Activated naive CD4-positive, alpha-beta T cell treated with anti-CD3 and anti-CD28 coated beads, Interleukin-2, amount 50 U/mL, for 72 hours (primary cell): Measurements from ENCODE around the gene RGS11. TPM values are rescaled to one million over a fixed set of nuclear protein-coding genes. Genes with fewer than 3 reads are reported as not detected.
"Not testable (repeated sequence)": the region's sequence is repeated elsewhere in the genome, so short reads cannot be mapped to it uniquely, and the experiment has no call there.

Experiments used
- ATAC-seq, 2 donors: fragments of 150-1000 bp; cut with Tn5 transposase; 2 replicates each; pipeline ENCODE4 v1.10.0; 2021; ENCODE audit warnings: mild to moderate bottlenecking in 2 of 2, moderate library complexity in 2 of 2
- DNase-seq, 2 donors: peaks; one replicate each; pipeline ENCODE4 v3.0.0; 2021 to 2022; ENCODE audit warnings: low spot score in 2 of 2
- H3K27ac Mint-ChIP-seq, 2 donors: one replicate each; pipeline ENCODE4 v1.8.0; 2022; ENCODE audit warnings: mild to moderate bottlenecking in 2 of 2, mixed read lengths in 2 of 2
- H3K36me3 Mint-ChIP-seq, 2 donors: one replicate each; pipeline ENCODE4 v1.8.0; 2022; ENCODE audit warnings: mixed read lengths in 2 of 2
- H3K9me3 Mint-ChIP-seq, 2 donors: one replicate each; pipeline ENCODE4 v1.8.0; 2022; ENCODE audit warnings: mixed read lengths in 2 of 2
- total RNA-seq, 2 donors: library from RNA; stranded (reverse); gene quantifications; one replicate each; pipeline ENCODE4 v1.2.3, GENCODE V29; 2022

RGS11 gene
- total RNA-seq, 2 donors from 2014 or later, result 0.14 TPM; not detected in 1

DNA sequence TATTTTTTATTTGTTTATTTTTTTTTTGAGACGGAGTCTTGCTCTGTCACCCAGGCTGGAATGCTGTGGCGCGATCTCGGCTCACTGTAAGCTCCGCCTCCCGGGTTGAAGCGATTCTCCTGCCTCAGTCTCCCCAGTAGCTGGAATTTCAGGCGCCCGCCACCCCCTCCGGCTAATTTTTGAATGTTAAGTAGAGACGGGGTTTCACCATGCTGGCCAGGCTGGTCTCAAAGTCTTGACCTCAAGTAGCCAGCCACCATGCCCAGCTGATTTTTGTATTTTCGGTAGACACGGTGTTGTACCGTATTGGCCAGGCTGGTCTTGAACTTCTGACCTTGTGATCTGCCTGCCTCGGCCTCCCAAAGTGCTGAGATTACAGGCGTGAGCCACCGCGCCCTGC is 45.4 kb downstream of the RGS11 start:
- not testable (repeated sequence) for H3K27ac Mint-ChIP-seq, ATAC-seq, DNase-seq, H3K9me3 Mint-ChIP-seq
- H3K36me3 Mint-ChIP-seq, result peaks cover 12 to 13% of the 10 kb centered on the region in 2 donors

DNA sequence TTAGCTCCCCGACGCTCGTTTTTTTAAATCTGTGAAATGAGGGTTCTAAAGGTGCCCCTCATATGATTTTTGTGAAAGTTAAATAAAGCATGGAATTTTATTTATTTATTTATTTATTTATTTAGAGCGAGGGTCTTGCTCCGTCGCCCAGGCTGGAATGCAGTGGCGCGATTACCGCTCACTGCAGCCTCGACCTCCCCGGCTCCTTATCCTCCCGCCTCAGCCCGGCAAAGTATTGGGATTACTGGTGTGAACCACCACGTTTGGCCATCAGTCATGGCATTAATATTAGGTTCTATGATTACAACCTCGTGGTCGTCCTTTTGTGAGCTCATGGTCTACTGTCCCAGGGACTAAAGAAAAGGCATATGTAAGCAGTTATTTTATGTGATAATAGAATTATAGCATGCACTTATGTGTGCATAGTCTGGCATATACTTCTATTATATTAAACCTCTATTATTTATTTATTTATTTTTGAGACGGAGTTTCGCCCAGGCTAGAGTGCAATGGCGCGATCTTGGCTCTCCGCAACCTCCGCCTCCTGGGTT is 45.9 kb downstream of the RGS11 start:
- Mint-ChIP-seq H3K36me3 (peaks cover 8 to 12% of the 10 kb centered on the region in 2 donors), H3K27ac (peak overlapping the region in 1 of 2 donors; percentile 93), H3K9me3 (no peaks in the 10 kb centered on the region)
- DNase-seq (no peak), ATAC-seq (no peak)

DNA sequence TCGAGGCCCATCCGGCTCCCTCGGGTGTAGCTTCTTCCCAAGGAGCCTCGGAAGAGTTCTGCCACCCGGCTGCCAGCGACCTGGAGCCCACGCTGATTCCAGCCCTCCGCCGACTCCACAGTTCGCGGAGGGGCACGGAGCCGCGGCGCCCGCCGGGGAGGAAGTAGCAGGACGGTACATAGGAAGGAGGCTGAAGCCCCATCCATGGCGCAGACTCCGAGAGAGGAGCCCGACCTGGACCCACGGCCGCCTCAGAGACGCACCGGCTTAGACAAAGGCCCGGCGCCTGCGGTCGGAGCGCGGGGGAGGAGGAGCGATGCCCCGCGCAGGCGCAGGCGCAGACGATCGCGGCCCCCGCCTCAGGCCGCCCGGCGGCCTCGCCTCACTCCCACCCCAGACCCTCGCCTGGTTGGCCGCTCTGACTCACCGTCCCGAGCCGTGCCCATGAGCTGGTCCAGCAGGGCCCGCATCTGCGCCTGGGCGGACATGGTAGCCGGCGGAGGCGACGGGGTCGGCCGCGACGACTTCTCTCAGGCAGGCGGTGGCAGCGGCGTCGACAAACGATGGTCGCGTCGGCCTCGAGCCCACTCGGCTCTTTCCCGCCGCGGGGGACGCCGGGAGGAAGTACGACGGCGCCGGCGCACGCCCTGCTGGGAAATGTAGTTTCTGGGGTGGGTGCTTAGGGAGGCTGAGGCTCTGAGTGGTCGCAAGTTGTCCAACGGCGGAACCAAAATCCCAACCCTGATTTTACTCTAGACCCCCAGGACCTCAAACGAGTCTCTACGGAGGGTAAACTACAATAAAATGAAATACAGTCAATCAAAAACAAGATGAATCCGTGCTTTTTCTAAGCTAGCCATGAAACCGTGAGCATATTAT is 46.7 kb downstream of the RGS11 start, which contains the start of gene LUC7L:
LUC7L (minus strand) TSS at position 598 of the 879 bp plus-strand sequence; CDS start at position 488, 110 bp downstream.
- peaks cover 8 to 12% of the 10 kb centered on the region in 2 donors for H3K36me3 Mint-ChIP-seq
- H3K9me3 Mint-ChIP-seq, result no peaks in the 10 kb centered on the region
- H3K27ac Mint-ChIP-seq, result peak within 1 kb of the TSS; percentile 93 to 94
- DNase-seq (peak; percentile 88 to 90), ATAC-seq (peak; percentile 90 to 95)

DNA sequence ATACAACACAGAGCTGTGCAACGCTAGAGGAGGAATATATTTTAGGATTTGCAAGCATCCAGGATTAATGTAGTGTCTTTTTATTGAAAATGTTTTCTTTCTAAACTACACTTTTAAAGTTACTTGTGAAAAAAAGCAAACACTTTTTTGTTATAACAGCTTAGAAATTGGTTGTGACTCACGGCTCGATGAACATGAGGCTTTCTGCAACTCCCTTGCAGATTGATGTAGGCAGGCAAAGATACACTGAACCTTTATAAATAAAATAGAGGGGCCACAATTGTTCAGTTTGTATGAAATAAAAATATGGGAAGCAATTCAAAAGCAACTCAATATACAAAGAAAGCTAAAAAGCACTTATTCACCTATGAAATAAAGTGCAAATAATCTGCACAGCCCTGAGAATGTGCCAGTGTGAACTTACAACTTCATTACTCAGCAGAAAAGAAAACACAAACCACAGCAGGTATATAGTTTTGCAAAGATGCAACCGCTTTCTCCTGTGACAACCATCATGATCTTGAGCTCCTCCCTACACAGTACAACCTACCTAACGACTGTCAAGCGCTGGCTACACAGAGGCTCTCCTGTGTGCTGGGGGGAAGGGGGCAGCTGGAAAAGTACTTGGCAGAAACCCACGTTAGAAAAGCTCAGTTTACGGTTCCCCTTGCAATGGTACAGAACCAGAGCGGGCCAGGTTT is 47.4 kb downstream of the RGS11 start:
- H3K36me3 Mint-ChIP-seq, result peaks cover 8 to 12% of the 10 kb centered on the region in 2 donors
- peak; percentile 21 to 31 for ATAC-seq
- H3K27ac Mint-ChIP-seq, result peak overlapping the region; percentile 93 to 94
- DNase-seq, result no peak
- H3K9me3 Mint-ChIP-seq, result no peaks in the 10 kb centered on the region

DNA sequence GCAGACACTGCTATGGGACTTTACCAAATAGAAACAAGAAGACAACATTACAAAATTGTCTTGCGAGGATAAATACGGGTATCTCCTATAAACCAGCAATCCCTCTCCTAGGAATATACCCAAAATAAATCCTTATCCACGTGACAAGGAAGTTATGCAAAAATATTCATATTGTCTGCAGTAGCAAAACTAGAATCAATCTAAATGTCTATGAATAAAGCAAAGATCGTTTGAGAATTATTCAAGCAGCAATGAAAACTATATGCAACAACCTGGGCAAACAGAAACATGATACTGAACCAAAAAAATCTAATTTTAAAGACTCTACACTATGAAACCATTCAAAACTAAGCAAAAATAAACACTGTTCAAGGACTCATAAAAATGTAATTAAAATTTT is 55.7 kb downstream of the RGS11 start:
- no peaks in the 10 kb centered on the region for H3K36me3 Mint-ChIP-seq
- no peaks in the 10 kb centered on the region for H3K9me3 Mint-ChIP-seq
- ATAC-seq, result no peak
- H3K27ac Mint-ChIP-seq, result peak overlapping the region in 1 of 2 donors; percentile 47
- no peak for DNase-seq

Other genes starting within 250 kb of the RGS11 start
- gene POLR3K, start 222.3 kb downstream of the RGS11 start, total RNA-seq, result 10 to 100 TPM; 40.6 to 44.3 TPM
- 10 to 100 TPM; 47.6 to 53.4 TPM for gene SNRNP25, start 222.1 kb downstream of the RGS11 start, total RNA-seq
- under 1 TPM; 0.23 to 0.47 TPM for gene RHBDF1, start 203.3 kb downstream of the RGS11 start, total RNA-seq
- gene MPG, start 197.7 kb downstream of the RGS11 start, total RNA-seq, result 10 to 100 TPM; 32.6 to 65.6 TPM
- gene NPRL3, start 137.3 kb downstream of the RGS11 start, total RNA-seq, result 10 to 100 TPM; 27.4 to 51.3 TPM
- gene HBZ, start 123.3 kb downstream of the RGS11 start, total RNA-seq, result not detected
- gene HBM, start 110.0 kb downstream of the RGS11 start, total RNA-seq, result not detected
- not detected for gene HBA2, start 103.1 kb downstream of the RGS11 start, total RNA-seq
- gene HBA1, start 99.3 kb downstream of the RGS11 start, total RNA-seq, result not detected
- 1 to 10 TPM in 1 of 2 donors, not detected in 1; 2.1 TPM for gene HBQ1, start 95.5 kb downstream of the RGS11 start, total RNA-seq
- gene LUC7L, start 46.5 kb downstream of the RGS11 start, total RNA-seq, result 10 to 100 TPM; 66.1 to 88.3 TPM
- gene FAM234A, start 41.1 kb downstream of the RGS11 start, total RNA-seq, result 10 to 100 TPM in 1 of 2 donors, 1 to 10 TPM in 1; 3.8 to 11.5 TPM
- gene ARHGDIG, start 4.6 kb upstream of the RGS11 start, total RNA-seq, result not detected
- gene PDIA2, start 7.2 kb upstream of the RGS11 start, total RNA-seq, result not detected
- gene AXIN1, start 76.8 kb upstream of the RGS11 start, total RNA-seq, result 10 to 100 TPM; 21.4 to 22.8 TPM
- gene MRPL28, start 94.6 kb upstream of the RGS11 start, total RNA-seq, result 10 to 100 TPM; 77.9 to 97.7 TPM
- gene PGAP6, start 106.0 kb upstream of the RGS11 start, total RNA-seq, result 10 to 100 TPM; 18.5 to 46.1 TPM
- gene NME4, start 121.3 kb upstream of the RGS11 start, total RNA-seq, result 10 to 100 TPM; 15.6 to 58.4 TPM
- gene DECR2, start 125.9 kb upstream of the RGS11 start, total RNA-seq, result 10 to 100 TPM; 12.6 to 14.6 TPM
- 10 to 100 TPM; 18.6 to 32.0 TPM for gene RAB11FIP3, start 149.7 kb upstream of the RGS11 start, total RNA-seq